Hematopoietic multipotent progenitor cell (in vitro differentiated cells): ENCODE data around the gene DNM3. TPM values are rescaled to one million over a fixed set of nuclear protein-coding genes. Genes with fewer than 3 reads are reported as not detected.
A peak's percentile ranks its signal among the peaks of the same experiment; 100 is the strongest.

ENCODE experiments used
- DNase-seq, 3 donors: peaks; one replicate each; pipeline ENCODE4 v3.0.0-alpha.2; 2011 to 2015; ENCODE audit warnings: low read depth in 2 of 3, low spot score in 2 of 3
- total RNA-seq: library from RNA; depleted of rRNA; stranded (reverse); fragments of >200 nt; gene quantifications from one replicate; pipeline ENCODE4 v1.2.3, GENCODE V29; 2012

DNM3 gene
- total RNA-seq, 1 donor: 4.0 TPM

DNA sequence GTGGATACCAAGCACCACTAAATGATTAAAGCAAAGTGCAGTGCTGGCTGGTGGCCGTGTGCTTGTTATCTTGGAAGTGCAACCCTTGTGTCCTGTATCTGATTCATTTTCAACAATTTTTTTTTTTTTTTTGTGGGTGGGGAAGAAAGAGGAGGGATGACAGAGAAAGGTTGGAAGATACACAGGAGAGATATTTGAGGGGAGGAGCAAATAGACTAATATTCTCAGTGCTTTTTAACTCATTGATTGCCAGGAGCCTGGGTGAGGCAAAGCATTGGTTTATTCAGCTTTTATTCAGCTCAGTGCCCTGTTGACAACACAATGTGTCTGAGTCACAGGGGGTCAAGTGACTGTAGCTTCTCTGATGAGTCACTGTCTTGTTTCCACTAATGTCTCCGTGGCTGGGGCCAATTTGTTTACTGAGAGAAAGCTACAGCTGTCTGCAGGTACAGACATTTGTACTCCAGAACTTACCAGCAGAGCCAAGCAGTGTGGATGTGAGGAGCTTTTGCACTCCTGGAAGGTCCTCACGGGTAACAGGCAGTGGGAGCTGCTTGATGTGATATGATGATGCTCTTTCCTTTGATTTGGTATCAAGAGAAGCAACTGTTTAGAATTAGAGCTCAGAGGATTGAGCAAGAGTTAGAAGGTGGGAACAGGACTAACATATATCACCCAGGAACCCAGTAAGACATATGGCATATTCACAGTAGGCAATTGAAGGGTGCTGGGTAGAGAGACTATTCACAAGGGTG lies 23.6 kb upstream of the DNM3 start:
- DNase-seq: no peak

DNA sequence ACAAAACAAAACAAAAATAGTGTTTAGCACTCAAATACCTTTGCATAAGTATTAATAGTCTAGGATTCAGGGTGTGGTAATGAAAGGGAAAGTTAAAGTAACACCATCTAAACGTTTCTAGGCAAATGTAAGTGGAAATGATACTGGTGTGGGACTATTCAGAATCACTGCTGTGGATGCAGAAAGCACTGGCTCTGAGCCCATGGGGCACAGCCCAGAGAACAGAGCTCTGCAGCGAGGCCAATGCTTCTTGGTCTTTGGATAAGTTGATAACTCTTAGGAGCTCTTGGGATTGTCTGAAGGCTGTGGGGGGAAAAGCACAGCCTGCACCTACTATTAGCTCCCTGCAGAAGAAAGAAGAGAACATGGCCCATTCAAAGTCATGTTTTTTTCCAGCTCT lies 21.4 kb upstream of the DNM3 start:
- DNase-seq: no peak

DNA sequence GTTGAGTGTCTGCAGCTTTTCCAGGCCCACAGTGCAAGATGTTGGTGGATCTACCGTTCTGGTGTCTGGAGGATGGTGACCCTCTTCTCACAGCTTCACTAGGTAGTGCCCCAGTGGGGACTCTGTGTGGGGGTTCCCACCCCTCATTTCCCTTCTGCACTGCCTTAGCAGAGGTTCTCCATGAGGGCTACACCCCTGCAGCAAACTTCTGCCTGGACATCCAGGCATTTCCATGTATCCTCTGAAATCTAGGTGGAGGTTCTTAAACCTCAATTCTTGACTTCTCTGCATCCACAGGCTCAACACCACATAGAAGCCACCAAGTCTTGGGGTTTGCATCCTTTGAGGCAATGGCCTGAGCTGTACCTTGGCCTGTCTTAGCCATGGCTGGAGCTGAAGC lies 14.3 kb upstream of the DNM3 start:
- no peak for DNase-seq

DNA sequence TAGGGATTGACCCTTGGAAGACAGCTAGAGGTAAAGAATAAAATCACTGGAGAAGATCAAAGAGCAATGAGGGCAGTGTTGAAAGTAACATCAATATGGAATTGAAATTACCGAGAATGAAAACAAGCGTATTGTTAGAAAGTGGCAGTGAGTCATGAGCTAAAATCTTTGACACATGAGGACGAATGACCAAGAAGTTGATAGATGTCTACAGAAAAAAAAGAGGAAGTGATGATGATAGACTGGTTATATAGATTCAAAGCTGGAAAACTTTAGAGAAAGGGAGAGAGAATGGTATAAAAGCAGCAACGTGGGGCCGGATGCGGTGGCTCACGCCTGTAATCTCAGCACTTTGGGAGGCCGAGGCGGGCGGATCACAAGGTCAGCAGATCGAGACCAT lies 12.5 kb upstream of the DNM3 start:
- DNase-seq: peak in 1 of 3 donors; percentile 35

DNA sequence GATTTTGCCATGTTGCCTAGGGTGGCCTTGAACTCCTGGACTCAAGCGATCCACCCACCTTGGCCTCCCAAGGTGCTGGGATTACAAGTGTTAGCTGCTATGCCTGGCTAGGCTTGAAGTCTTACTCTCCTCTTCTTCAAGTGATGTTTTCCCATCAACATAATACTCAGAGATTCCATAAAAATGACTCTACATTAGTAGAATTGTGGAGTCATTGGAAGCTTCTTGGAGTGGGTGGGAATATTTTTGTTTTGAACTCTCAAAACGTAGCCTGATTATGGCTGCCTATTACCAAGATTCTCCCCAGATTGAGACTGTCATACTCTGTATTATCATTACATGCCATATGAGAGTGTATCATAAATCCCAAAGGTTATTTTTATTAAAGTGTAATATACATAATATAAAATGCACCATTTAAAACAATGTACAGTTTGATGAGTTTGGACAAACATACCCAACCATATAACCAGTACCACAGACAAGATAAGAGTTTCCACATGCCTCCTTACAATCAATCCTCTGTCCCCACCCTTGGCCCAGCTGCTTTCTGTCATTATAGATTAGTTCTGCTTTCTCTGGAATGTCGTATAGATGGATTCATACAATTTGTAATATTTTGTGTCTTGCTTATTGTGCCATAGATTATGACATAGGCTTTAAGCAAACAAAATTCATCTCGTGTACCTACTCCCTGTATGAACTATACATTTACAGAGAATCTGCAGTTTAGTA lies 8.0 kb upstream of the DNM3 start:
- no peak for DNase-seq

DNA sequence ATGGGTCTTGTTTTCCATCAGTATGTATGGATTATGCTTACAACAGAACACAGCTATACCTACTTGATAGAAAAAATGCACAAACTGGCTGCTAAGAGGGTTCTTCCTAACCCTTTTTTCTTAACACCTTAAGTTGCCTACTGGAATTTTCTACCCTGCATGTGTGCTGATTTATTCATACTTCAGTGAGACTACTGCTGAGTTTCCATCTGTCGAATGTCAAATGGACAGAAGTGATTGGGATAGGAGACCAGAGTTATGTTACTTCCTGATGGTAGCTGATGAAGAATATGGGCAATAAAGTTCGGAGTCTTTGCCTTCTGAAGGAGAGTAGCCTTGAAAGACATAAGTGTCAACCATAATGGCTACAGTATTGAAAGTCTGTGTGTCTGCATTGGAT lies 6.5 kb upstream of the DNM3 start:
- no peak for DNase-seq

DNA sequence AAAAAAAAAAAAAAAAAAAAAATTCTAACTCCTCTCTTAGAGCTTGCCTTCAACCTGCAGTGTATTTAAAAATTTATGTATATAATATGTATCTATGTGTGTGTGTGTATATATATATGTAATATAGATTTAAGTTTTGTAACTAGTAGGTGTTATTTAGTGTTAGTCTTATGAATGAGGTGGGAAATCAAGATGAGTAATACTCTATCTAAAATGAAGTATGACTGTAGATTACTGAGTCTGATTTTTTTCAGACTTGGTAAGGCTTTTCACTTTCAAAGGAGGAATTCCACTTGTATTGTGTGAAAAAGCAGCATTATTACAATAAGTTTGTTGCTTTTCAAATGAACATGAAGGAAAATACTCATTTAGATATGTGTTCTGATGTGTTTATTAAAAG lies 5.4 kb upstream of the DNM3 start:
- DNase-seq: no peak

GRCh38 chr1:171841931-171842761 lies 848 bp downstream of the DNM3 start:
- DNase-seq: peak in 2 of 3 donors; percentile 13 to 53

GRCh38 chr1:171844381-171844780 lies 3.1 kb downstream of the DNM3 start:
- no peak for DNase-seq

DNA sequence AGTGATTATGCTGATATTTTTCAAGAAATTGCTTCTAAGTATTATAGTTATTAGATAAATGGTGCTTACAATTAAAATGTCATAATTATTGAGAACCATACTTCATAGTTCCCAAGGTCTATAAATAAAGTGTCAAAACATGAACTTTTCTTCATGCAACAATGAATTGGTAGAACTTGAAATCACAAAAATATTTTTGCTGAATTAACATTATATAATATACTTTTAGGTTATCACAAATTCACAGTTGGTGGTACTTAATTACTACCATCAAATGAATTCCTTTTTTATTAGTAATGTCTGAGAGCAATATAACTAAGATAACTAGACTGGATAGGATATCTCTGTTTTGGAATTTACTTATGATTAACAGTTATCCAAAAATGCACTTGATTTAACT lies 4.7 kb downstream of the DNM3 start:
- no peak for DNase-seq

DNA sequence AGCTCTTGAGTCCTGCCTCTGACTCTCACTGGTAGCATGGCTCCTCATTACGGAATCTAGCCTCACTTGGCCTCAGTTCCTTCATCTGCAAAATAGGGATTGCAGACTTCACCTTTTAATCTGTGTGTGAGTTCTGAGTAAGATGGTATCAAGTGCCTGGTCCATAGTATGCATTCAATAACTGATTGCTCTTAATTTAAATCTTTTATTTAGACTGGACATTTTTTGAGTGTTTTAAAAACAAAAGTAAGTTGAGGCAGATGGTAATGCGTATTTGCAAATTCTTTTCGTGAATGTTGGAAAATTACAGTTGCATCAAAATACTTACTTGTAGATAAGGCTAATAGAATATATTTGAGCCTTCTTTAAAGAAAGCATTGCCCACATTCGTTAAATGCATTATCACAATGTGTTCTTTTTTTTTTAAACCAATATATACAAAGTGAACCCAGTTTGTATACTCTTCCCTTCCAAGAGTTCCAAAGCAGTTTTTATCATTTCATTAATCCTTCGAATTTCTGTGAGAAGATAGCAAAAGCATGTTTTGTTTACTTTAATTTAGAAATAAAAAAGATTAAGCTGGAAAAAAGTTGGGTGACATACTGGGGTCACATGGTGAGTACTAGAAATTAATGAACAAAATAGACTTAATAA lies 8.1 kb downstream of the DNM3 start:
- no peak for DNase-seq

- no peak for DNase-seq
Observed at GRCh38 chr1:171850651-171851350, 9.5 kb downstream of the DNM3 start.

GRCh38 chr1:171852272-171852671 lies 11.0 kb downstream of the DNM3 start:
- DNase-seq: no peak

DNA sequence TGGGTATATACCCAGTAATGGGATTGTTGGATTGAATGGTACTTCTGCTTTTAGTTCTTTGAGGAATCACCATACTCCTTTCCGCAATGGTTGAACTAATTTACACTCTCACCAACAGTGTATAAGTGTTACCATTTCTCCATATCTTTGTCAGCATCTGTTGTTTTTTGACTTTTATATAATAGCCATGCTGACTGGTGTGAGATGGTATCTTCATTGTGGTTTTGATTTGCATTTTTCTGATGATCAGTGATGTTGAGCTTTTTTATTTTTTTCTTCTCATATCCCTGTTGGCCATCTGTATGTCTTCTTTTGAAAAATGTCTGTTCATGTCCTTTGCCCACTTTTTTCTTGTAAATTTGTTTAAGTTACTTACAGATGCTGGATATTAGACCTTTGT lies 14.1 kb downstream of the DNM3 start:
- peak in 1 of 3 donors; percentile 79 for DNase-seq

- no peak for DNase-seq
Observed at GRCh38 chr1:171858696-171859095, 17.4 kb downstream of the DNM3 start.

DNA sequence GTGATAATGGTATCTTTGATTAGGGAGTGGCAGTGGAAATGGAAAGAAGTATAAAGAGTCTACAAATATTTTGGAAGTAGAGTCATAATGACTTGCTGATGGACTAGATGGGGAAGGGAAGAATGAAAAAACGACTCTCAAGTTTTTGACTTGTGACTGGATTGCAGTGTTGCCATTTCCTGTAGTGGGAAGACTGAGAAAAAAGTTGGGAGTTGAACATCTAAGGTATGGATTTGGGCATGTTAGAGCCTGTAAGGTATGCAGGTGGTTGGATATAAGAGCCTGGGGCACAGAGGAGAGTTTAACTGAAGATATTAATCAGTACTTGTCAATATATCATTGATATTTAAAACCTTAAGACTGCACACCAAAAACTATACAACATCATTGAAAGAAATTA lies 19.4 kb downstream of the DNM3 start:
- no peak for DNase-seq

DNA sequence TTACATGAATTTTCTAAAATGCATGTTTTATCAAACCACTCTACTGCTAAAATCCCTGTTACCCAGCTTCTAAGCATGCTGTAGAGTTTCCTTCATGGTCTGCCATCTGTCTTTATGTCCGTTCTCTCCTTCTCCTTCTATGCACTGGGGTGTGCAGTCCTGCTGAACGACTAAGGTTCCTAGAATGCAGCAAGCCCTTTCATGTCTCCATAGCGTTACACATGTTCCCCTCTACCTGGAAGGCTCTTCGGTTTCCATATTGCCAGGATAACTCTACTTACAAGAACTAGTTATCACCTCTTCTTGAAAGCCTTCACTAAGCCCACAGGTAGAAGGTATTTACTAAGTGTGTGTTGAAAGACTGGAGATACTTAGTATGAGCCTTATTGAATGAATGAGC lies 22.2 kb downstream of the DNM3 start:
- no peak for DNase-seq

DNA sequence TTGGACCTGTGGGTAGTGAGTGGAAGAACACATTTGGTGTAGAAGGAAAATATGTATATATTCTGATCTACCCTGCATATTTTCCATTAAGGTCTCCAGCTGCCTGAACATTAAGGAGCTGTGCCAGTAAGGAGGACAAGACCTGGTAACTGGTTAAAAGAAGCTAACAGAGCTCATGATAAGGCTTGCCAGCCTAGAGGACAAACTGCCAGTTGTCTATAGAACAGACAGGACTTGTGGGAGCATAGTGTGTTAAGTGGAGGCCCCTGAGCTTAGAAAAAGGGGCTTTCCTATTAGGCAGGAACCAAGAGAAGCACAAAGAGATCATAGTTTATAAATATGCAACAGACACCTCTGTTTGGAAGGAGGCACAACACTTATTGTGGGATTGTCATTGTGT lies 23.0 kb downstream of the DNM3 start:
- no peak for DNase-seq

DNA sequence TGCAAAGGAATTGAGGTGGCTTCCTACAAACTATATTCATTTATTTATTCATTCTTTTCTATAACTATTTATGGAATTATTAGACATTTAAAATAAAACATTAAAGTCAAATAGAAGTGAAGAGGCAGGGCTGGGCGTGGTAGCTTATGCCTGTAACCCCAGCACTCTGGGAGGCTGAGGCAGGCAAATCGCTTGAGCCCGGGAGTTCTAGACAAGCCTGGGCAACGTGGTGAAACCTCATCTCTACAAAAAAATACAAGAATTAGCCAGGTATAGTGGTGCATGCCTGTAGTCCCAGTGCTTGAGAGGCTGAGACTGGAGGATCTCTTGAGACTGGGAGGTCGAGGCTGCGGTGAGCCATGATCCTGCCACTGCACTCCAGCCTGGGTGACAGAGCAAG lies 23.8 kb downstream of the DNM3 start:
- no peak for DNase-seq

DNA sequence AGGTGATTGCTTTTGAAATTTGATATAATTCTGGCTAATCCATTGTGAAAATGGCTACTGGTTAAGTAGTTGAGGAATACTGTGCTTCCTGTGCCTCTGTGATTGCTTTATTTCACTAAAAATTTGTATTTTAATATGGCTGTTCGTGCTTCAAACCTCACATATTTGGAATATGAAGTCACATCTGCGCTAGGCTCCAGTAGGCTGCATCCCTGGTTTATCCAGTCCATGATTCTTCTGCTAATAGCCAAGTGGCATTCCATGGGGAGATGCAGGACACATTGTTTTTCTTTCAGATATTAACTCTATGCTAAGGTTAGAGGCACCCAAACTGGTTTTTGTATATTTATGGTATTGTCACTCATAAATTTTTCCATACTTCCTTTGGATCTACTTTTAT lies 25.9 kb downstream of the DNM3 start:
- DNase-seq: no peak
